WTC11 (cell line): ENCODE results near the gene CALY. TPM values are rescaled to one million over a fixed set of nuclear protein-coding genes. Genes with fewer than 3 reads are reported as not detected.
"Not testable (repeated sequence)": the region's sequence is repeated elsewhere in the genome, so short reads cannot be mapped to it uniquely, and the experiment has no call there.

Experiments
- ATAC-seq: fragments of 200-7000 bp; cut with Tn5 transposase; 2 replicates; pipeline ENCODE4 v1.10.0; 2021; ENCODE audit warnings: mild to moderate bottlenecking, moderate library complexity
- CTCF ChIA-PET: fragments of 300-600 bp; sonication (Branson Sonifier 250); formaldehyde crosslinking; loops from one replicate; lab custom pipeline; 2021; ENCODE audit warnings: antibody characterized with exemption; lab: Charles Lee
- POLR2A ChIA-PET: fragments of 350-600 bp; sonication (Branson Sonifier 250); formaldehyde crosslinking; loops from one replicate; lab custom pipeline; 2021; ENCODE audit warnings: antibody characterized with exemption; lab: Charles Lee
- DNase-seq: peaks from one replicate; pipeline ENCODE4 v3.0.0; 2021; ENCODE audit warnings: low spot score
- H3K27ac Mint-ChIP-seq: 2 replicates; pipeline ENCODE4 v1.8.0; 2021; ENCODE audit warnings: mixed read lengths
- H3K27me3 Mint-ChIP-seq: 2 replicates; pipeline ENCODE4 v1.8.0; 2021; ENCODE audit warnings: low read depth, mild to moderate bottlenecking, moderate library complexity, mixed read lengths
- H3K36me3 Mint-ChIP-seq: 2 replicates; pipeline ENCODE4 v1.8.0; 2021; ENCODE audit warnings: mixed read lengths
- H3K4me1 Mint-ChIP-seq: 2 replicates; pipeline ENCODE4 v1.8.0; 2022; ENCODE audit warnings: mixed read lengths
- H3K4me3 Mint-ChIP-seq: 2 replicates; pipeline ENCODE4 v1.8.0; 2021; ENCODE audit warnings: mild to moderate bottlenecking, moderate library complexity, mixed read lengths
- H3K9me3 Mint-ChIP-seq: 2 replicates; pipeline ENCODE4 v1.8.0; 2021; ENCODE audit warnings: mixed read lengths
- EMX1 ChIP-seq: fragments of 250-450 bp; sonication (Bioruptor Pico); IDR thresholded peaks from 2 replicates; pipeline ENCODE4 v1.8.0; 2021; ENCODE audit warnings: mild to moderate bottlenecking
- NFATC4 ChIP-seq: fragments of 250-450 bp; sonication (Bioruptor Pico); IDR thresholded peaks from 2 replicates; pipeline ENCODE4 v1.9.0; 2021; ENCODE audit warnings: mild to moderate bottlenecking
- NFYB ChIP-seq: sonication (generic); formaldehyde crosslinking; conservative IDR thresholded peaks from 2 replicates; pipeline ENCODE4 v1.8.0; 2022; ENCODE audit warnings: low read depth, missing genetic modification reagents
- RELA ChIP-seq: sonication (generic); formaldehyde crosslinking; IDR thresholded peaks from 2 replicates; pipeline ENCODE4 v1.8.1; 2022; ENCODE audit warnings: missing genetic modification reagents, mild to moderate bottlenecking, borderline replicate concordance
- TCF7 ChIP-seq: sonication (generic); formaldehyde crosslinking; IDR thresholded peaks from 2 replicates; pipeline ENCODE4 v1.8.0; 2022; ENCODE audit warnings: mild to moderate bottlenecking, low read depth, missing genetic modification reagents, moderate library complexity
- ZNF671 ChIP-seq: fragments of 250-450 bp; sonication (Bioruptor Pico); IDR thresholded peaks from 2 replicates; pipeline ENCODE4 v1.8.0; 2021; ENCODE audit warnings: mild to moderate bottlenecking
- total RNA-seq: library from RNA; stranded (reverse); gene quantifications from 3 replicates; pipeline ENCODE4 v1.2.3, GENCODE V29; 2021
- TF ChIP-seq, protein P1 (sequence below): fragments of 250-450 bp; sonication (Bioruptor Pico); IDR thresholded peaks from 2 replicates; pipeline ENCODE4 v1.9.0; 2021; ENCODE audit warnings: mild to moderate bottlenecking, borderline replicate concordance
- TF ChIP-seq, protein P2 (sequence below): fragments of 250-450 bp; sonication (Bioruptor Pico); IDR thresholded peaks from 2 replicates; pipeline ENCODE4 v1.9.0; 2021; ENCODE audit warnings: moderate library complexity, mild to moderate bottlenecking, inconsistent platforms, borderline replicate concordance
- TF ChIP-seq, protein P3 (sequence below): sonication (generic); formaldehyde crosslinking; IDR thresholded peaks from 2 replicates; pipeline ENCODE4 v1.8.1; 2023; ENCODE audit warnings: mild to moderate bottlenecking, missing genetic modification reagents, moderate library complexity
- TF ChIP-seq, protein P4 (sequence below): sonication (generic); formaldehyde crosslinking; IDR thresholded peaks from 2 replicates; pipeline ENCODE4 v1.8.1; 2023; ENCODE audit warnings: mild to moderate bottlenecking, missing genetic modification reagents, moderate library complexity
- TF ChIP-seq, protein P5 (sequence below): sonication (generic); formaldehyde crosslinking; IDR thresholded peaks from 2 replicates; pipeline ENCODE4 v1.8.1; 2023; ENCODE audit warnings: mild to moderate bottlenecking, missing genetic modification reagents, borderline replicate concordance
- TF ChIP-seq, protein P6 (sequence below): fragments of 250-450 bp; sonication (Bioruptor Pico); conservative IDR thresholded peaks from 2 replicates; pipeline ENCODE4 v1.9.0; 2021; ENCODE audit warnings: mild to moderate bottlenecking
- TF ChIP-seq, protein P7 (sequence below): sonication (generic); formaldehyde crosslinking; IDR thresholded peaks from 2 replicates; pipeline ENCODE4 v1.8.1; 2022; ENCODE audit warnings: low read depth, mild to moderate bottlenecking, moderate library complexity, missing genetic modification reagents, borderline replicate concordance

The CALY gene
- total RNA-seq, 1 experiment from 2014 or later = 0.63 TPM

DNA sequence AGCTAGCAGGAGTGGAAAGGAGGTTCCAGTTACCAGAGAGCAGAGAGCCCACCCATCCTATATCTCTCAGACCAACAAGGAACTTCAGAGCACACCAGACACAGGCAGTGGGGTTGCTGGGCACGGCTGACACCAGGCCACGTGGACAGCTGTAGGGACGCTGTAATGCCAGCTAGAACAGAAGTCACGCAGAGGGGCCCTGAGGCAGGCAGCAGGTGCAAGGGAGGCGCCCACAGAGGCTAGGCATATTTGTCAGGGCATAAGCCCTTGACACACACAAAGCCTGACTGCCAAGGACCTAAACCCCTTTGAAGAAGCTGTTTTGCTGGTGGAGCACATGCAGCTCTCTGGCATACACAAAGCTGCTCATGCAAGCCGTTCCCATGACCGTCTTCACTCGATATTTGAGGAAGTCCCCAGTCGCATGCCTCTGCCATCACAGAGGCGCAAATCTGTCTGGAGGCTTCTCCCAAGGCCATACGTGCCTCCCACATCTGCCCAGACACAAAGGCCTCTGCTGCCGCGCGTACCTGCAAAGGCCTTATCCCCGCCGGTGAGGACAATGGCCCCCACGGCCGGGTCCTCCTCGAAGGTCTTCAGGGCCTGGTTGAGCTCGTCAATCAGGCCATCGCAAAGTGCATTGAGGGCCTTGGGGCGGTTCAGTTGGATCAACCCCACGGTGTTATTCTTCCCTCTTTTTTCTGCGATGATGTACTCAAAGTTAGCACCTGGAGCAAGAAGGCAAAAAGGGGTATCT, 33.5 kb upstream of the CALY start (continued):
- TF ChIP-seq, protein P1, sequence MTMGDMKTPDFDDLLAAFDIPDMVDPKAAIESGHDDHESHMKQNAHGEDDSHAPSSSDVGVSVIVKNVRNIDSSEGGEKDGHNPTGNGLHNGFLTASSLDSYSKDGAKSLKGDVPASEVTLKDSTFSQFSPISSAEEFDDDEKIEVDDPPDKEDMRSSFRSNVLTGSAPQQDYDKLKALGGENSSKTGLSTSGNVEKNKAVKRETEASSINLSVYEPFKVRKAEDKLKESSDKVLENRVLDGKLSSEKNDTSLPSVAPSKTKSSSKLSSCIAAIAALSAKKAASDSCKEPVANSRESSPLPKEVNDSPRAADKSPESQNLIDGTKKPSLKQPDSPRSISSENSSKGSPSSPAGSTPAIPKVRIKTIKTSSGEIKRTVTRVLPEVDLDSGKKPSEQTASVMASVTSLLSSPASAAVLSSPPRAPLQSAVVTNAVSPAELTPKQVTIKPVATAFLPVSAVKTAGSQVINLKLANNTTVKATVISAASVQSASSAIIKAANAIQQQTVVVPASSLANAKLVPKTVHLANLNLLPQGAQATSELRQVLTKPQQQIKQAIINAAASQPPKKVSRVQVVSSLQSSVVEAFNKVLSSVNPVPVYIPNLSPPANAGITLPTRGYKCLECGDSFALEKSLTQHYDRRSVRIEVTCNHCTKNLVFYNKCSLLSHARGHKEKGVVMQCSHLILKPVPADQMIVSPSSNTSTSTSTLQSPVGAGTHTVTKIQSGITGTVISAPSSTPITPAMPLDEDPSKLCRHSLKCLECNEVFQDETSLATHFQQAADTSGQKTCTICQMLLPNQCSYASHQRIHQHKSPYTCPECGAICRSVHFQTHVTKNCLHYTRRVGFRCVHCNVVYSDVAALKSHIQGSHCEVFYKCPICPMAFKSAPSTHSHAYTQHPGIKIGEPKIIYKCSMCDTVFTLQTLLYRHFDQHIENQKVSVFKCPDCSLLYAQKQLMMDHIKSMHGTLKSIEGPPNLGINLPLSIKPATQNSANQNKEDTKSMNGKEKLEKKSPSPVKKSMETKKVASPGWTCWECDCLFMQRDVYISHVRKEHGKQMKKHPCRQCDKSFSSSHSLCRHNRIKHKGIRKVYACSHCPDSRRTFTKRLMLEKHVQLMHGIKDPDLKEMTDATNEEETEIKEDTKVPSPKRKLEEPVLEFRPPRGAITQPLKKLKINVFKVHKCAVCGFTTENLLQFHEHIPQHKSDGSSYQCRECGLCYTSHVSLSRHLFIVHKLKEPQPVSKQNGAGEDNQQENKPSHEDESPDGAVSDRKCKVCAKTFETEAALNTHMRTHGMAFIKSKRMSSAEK = no peak
- TF ChIP-seq NFYB (no peak), TCF7 (no peak), RELA (CRISPR knock-in tag) (no peak)
- TF ChIP-seq, protein P2, sequence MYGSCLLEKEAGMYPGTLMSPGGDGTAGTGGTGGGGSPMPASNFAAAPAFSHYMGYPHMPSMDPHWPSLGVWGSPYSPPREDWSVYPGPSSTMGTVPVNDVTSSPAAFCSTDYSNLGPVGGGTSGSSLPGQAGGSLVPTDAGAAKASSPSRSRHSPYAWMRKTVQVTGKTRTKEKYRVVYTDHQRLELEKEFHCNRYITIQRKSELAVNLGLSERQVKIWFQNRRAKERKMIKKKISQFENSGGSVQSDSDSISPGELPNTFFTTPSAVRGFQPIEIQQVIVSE = no peak
- TF ChIP-seq, protein P3, sequence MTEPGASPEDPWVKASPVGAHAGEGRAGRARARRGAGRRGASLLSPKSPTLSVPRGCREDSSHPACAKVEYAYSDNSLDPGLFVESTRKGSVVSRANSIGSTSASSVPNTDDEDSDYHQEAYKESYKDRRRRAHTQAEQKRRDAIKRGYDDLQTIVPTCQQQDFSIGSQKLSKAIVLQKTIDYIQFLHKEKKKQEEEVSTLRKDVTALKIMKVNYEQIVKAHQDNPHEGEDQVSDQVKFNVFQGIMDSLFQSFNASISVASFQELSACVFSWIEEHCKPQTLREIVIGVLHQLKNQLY (CRISPR knock-in tag) = no peak
- TF ChIP-seq, protein P4, sequence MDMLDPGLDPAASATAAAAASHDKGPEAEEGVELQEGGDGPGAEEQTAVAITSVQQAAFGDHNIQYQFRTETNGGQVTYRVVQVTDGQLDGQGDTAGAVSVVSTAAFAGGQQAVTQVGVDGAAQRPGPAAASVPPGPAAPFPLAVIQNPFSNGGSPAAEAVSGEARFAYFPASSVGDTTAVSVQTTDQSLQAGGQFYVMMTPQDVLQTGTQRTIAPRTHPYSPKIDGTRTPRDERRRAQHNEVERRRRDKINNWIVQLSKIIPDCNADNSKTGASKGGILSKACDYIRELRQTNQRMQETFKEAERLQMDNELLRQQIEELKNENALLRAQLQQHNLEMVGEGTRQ (CRISPR knock-in tag) = no peak

DNA sequence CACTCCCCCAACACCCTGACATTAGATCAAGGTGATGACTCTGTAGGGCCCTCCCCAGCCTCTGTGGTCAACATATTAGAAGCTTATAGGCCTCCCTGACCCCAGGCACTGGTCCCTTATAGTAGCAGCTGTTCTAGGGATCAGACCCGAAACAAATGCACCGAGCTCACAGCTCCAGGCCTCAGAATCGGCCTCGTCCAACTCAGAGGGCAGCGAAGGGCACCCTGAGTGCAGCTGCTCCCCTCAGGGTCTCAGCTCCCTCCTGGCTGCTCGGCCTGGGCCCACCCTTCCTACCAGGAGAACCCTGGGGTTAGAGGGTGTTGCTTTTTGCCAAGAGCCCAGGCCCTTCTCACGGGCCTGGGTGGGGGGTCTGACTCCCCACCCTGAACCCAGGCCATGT, 31.5 kb upstream of the CALY start:
- no peaks in the 10 kb centered on the region for H3K9me3 Mint-ChIP-seq
- TF ChIP-seq, protein P5, sequence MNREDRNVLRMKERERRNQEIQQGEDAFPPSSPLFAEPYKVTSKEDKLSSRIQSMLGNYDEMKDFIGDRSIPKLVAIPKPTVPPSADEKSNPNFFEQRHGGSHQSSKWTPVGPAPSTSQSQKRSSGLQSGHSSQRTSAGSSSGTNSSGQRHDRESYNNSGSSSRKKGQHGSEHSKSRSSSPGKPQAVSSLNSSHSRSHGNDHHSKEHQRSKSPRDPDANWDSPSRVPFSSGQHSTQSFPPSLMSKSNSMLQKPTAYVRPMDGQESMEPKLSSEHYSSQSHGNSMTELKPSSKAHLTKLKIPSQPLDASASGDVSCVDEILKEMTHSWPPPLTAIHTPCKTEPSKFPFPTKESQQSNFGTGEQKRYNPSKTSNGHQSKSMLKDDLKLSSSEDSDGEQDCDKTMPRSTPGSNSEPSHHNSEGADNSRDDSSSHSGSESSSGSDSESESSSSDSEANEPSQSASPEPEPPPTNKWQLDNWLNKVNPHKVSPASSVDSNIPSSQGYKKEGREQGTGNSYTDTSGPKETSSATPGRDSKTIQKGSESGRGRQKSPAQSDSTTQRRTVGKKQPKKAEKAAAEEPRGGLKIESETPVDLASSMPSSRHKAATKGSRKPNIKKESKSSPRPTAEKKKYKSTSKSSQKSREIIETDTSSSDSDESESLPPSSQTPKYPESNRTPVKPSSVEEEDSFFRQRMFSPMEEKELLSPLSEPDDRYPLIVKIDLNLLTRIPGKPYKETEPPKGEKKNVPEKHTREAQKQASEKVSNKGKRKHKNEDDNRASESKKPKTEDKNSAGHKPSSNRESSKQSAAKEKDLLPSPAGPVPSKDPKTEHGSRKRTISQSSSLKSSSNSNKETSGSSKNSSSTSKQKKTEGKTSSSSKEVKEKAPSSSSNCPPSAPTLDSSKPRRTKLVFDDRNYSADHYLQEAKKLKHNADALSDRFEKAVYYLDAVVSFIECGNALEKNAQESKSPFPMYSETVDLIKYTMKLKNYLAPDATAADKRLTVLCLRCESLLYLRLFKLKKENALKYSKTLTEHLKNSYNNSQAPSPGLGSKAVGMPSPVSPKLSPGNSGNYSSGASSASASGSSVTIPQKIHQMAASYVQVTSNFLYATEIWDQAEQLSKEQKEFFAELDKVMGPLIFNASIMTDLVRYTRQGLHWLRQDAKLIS (CRISPR knock-in tag) = no peak
- TF ChIP-seq EMX1 = no peak
- TF ChIP-seq, protein P6, sequence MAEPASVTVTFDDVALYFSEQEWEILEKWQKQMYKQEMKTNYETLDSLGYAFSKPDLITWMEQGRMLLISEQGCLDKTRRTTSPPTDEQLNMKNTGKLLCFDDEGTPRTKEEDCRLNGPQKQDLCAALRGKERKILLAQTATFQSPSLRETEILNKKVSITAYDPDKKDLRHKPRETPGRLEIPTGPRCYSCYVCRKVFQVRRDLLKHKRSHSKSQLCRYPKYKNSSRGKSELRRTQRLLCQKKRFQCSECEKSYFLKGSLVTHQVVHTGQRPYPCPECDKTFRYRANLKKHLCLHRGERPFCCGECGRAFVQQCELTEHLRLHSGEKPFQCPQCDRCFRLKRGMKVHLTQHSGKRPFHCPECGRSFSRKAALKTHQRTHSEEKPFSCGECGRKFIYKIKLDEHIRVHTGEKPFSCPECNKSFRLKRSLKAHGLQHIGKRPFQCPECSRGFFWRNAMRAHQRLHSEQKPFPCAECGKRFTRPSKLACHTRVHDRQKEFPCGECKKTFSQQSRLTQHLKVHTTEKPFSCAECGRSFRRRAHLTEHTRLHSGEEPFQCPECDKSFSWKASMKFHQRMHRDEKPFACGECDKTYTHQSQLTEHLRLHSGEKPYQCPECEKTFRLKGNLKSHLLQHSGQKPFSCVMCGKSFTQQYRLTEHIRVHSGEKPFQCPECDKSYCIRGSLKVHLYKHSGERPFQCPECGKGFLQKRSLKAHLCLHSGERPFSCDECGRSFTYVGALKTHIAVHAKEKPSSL (CRISPR knock-in tag) = no peak
- TF ChIP-seq, protein P7, sequence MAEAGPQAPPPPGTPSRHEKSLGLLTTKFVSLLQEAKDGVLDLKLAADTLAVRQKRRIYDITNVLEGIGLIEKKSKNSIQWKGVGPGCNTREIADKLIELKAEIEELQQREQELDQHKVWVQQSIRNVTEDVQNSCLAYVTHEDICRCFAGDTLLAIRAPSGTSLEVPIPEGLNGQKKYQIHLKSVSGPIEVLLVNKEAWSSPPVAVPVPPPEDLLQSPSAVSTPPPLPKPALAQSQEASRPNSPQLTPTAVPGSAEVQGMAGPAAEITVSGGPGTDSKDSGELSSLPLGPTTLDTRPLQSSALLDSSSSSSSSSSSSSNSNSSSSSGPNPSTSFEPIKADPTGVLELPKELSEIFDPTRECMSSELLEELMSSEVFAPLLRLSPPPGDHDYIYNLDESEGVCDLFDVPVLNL (CRISPR knock-in tag) = no peak
- TF ChIP-seq NFATC4 (CRISPR knock-in tag) = no peak
- no peak for TF ChIP-seq ZNF671 (CRISPR knock-in tag)
- TF ChIP-seq, all 79 proteins: peak for 0
- CTCF ChIA-PET = no interaction called here

DNA sequence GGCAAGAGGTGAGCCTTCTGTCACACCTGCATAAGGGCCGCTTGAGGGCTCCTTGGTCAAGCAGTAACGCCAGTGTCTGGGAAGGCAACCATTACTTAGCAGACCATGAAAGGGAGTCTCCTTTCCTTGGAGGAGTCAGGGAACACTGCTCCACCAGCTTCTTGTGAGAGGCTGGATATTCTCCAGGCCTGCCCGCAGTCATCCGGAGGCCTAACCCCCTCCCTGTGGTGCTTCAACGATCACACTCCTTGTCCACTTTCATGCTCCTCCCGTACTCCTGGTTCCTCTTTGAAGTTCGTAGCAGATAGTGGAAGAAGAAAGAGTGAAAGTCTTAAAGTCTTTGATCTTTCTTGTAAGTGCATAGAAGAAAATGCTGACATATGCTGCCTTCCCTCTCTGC, 30.8 kb upstream of the CALY start:
- POLR2A ChIA-PET, H3K27ac Mint-ChIP-seq, CTCF ChIA-PET, H3K9me3 Mint-ChIP-seq, ATAC-seq, H3K4me3 Mint-ChIP-seq, DNase-seq, H3K4me1 Mint-ChIP-seq, H3K27me3 Mint-ChIP-seq: not testable (repeated sequence)
- peaks cover 47% of the 10 kb centered on the region for H3K36me3 Mint-ChIP-seq

More for the DNA sequence above, 31.5 kb upstream of the CALY start:
- POLR2A ChIA-PET = no interaction called here
- Mint-ChIP-seq H3K4me1 (peaks cover 2% of the 10 kb centered on the region; the same call in 1 of the 2 replicates), H3K27ac (no peak overlapping the region), H3K4me3 (no peak overlapping the region), H3K27me3 (no peaks in the 10 kb centered on the region), H3K36me3 (peaks cover 40% of the 10 kb centered on the region)
- DNase-seq (no peak), ATAC-seq (no peak)
